Measurements from ENCODE around the gene MSN.

DNA sequence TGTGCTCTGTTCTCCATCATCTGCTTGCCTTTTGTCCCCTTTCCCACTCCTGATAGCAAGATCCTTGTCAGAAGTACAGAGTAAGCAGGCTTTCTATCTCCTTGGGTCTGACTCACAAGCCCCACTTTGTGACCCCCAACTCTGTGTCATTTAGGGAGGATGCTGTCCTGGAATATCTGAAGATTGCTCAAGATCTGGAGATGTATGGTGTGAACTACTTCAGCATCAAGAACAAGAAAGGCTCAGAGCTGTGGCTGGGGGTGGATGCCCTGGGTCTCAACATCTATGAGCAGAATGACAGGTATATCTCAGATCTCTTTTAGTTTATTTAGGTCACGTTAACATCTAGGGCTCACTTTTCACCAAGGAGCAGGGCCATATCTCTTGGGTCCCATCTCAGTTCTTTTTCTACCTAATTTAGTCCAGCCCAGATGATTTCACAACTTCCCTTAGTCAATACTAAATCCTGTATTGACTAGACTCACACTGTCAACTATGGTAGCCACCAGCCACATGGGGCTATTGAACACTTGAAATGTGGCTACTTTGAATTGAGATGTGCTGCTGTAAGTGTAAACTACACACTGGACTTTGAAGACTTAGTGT is 64.3 kb downstream of the MSN start:
- TF ChIP-seq RAD21 (conservative IDR thresholded peaks at IDR 0.05) (no peak), EZH2 (IDR thresholded peaks at IDR 0.05; ENCODE audit: borderline replicate concordance, insufficient read depth, low read length, poor library complexity, severe bottlenecking) (no peak)
